Measurements from ENCODE around the gene HCLS1. TPM values are rescaled to one million over a fixed set of nuclear protein-coding genes. Genes with fewer than 3 reads are reported as not detected.

HCLS1 gene
- total RNA-seq, 1 experiment from 2014 or later = 1.2 TPM

- no peak overlapping the region for H4K8ac ChIP-seq (replicated peaks; ENCODE audit: insufficient read length, low read depth, low read length)
- H3K4me1 Mint-ChIP-seq = no peaks in the 10 kb centered on the region
These were observed 37.8 kb upstream of the HCLS1 start for GRCh38 chr3:121698476-121698875.

More at GRCh38 chr3:121698476-121698875, 37.8 kb upstream of the HCLS1 start:
- H3K23me2 ChIP-seq (ENCODE audit: insufficient read length, low read depth, low read length, poor library complexity, severe bottlenecking) = no peaks in the 10 kb centered on the region
- no peak overlapping the region for H3K23ac ChIP-seq (ENCODE audit: insufficient read length, low read depth, low read length)
- no peaks in the 10 kb centered on the region for H3K79me1 ChIP-seq (ENCODE audit: insufficient read depth, low read depth, low read length, poor library complexity, severe bottlenecking)
- H3K9ac ChIP-seq (ENCODE audit: extremely low read depth, insufficient read length, low read length) = no peak overlapping the region
- no peak overlapping the region for H2BK120ac ChIP-seq (ENCODE audit: low read depth, low read length, poor library complexity, severe bottlenecking)
- Mint-ChIP-seq H3K27me3 (ENCODE audit: low read depth) (no peaks in the 10 kb centered on the region), H3K27ac (no peak overlapping the region), H3K36me3 (ENCODE audit: insufficient read depth in 1 of 3, low read depth in 3 of 3) (peaks cover 2 to 9% (median 4%) of the 10 kb centered on the region in 3 experiments; a peak in 6 of 7 replicates), H3K4me3 (no peak overlapping the region), H3K9me3 (no peaks in the 10 kb centered on the region)
- no peaks in the 10 kb centered on the region for H3K4me1 ChIP-seq (ENCODE audit: insufficient read depth, low read length)
- H3K4ac ChIP-seq (ENCODE audit: low read depth, low read length) = no peak overlapping the region
- WGBS (ENCODE audit: extremely low coverage, insufficient read length, low lambda C conversion rate) = no CpG with 5 or more reads among the region's 1 CpG
- DNase-seq = no peak
- no peaks in the 10 kb centered on the region for H3K27me3 ChIP-seq (ENCODE audit: insufficient read depth, low read length)
- no peak overlapping the region for H4K5ac ChIP-seq (ENCODE audit: insufficient read length, low read depth, low read length)
- H2BK15ac ChIP-seq (ENCODE audit: low read depth, low read length) = no peak overlapping the region
- H3K18ac ChIP-seq (ENCODE audit: insufficient read length, low read depth, low read length) = no peak overlapping the region
- H2BK12ac ChIP-seq (ENCODE audit: insufficient read length, low read depth, low read length) = no peak overlapping the region
- H3K4me2 ChIP-seq (ENCODE audit: insufficient read depth, insufficient read length, low read length) = no peak overlapping the region
- H4K20me1 ChIP-seq (ENCODE audit: control insufficient read depth, insufficient read depth, insufficient read length) = no peaks in the 10 kb centered on the region
- no peak overlapping the region for H2BK20ac ChIP-seq (ENCODE audit: low read depth, low read length, poor library complexity, severe bottlenecking)
- H3K56ac ChIP-seq (ENCODE audit: insufficient read length, low read depth, low read length) = no peak overlapping the region
- H2AK5ac ChIP-seq (ENCODE audit: insufficient read length, low read length) = no peak overlapping the region
- no peaks in the 10 kb centered on the region for H3K79me2 ChIP-seq (ENCODE audit: insufficient read depth, low read length)
- no peaks in the 10 kb centered on the region for H3K9me3 ChIP-seq (ENCODE audit: control insufficient read depth, low read depth, low read length)
- H3T11ph ChIP-seq (ENCODE audit: low read length) = no peak overlapping the region
- H3K14ac ChIP-seq (ENCODE audit: insufficient read depth, low read length) = no peak overlapping the region
- no peak overlapping the region for H2BK5ac ChIP-seq (ENCODE audit: insufficient read length, low read length)
- H3K27ac ChIP-seq (ENCODE audit: insufficient read length, low read depth, low read length) = no peak overlapping the region
- no peak overlapping the region for H2AFZ ChIP-seq (ENCODE audit: low read length)
- no peak overlapping the region for H4K91ac ChIP-seq (ENCODE audit: insufficient read length, low read depth, low read length)
- no peak for TF ChIP-seq CTCF (conservative IDR thresholded peaks at IDR 0.05)

All from H9 (cell line).